Activated B cell treated with CpG ODN at 0.5 μM for 24 hours (primary cell): ENCODE data around the gene NPHP4. TPM values are rescaled to one million over a fixed set of nuclear protein-coding genes. Genes with fewer than 3 reads are reported as not detected.

Experiments used
- ATAC-seq: fragments of 200-7000 bp; cut with Tn5 transposase; one replicate; pipeline ENCODE4 v1.10.0; 2021; ENCODE audit warnings: low read depth, mild to moderate bottlenecking, moderate library complexity
- CTCF ChIA-PET: fragments of 350-600 bp; sonication (Branson Sonifier 250); formaldehyde crosslinking; loops from one replicate; lab custom pipeline; 2021; ENCODE audit warnings: antibody characterized with exemption; lab: Charles Lee
- POLR2A ChIA-PET: fragments of 350-600 bp; sonication (Branson Sonifier 250); formaldehyde crosslinking; loops from one replicate; lab custom pipeline; 2021; ENCODE audit warnings: antibody characterized with exemption; lab: Charles Lee
- DNase-seq: peaks from one replicate; pipeline ENCODE4 v3.0.0; 2022
- H3K27ac Mint-ChIP-seq: one replicate; pipeline ENCODE4 v1.8.0; 2020; ENCODE audit warnings: mixed read lengths
- H3K27me3 Mint-ChIP-seq: one replicate; pipeline ENCODE4 v1.8.0; 2021; ENCODE audit warnings: mixed read lengths
- H3K36me3 Mint-ChIP-seq: one replicate; pipeline ENCODE4 v1.8.0; 2021; ENCODE audit warnings: low read depth, mixed read lengths
- H3K4me1 Mint-ChIP-seq: one replicate; pipeline ENCODE4 v1.8.0; 2021; ENCODE audit warnings: mixed read lengths
- H3K4me3 Mint-ChIP-seq: one replicate; pipeline ENCODE4 v1.8.0; 2020; ENCODE audit warnings: mild to moderate bottlenecking, mixed read lengths
- H3K9me3 Mint-ChIP-seq: one replicate; pipeline ENCODE4 v1.8.0; 2020; ENCODE audit warnings: mixed read lengths
- intact Hi-C: fragments of 100-400 bp; cut with micrococcal nuclease; formaldehyde crosslinking; loops from one replicate; pipeline ENCODE4 v1.15.1; 2024
- total RNA-seq: library from RNA; stranded (reverse); gene quantifications from 2 replicates; pipeline ENCODE4 v1.2.3, GENCODE V29; 2022
- TF ChIP-seq, protein P1 (sequence below): fragments of 200-600 bp; IDR thresholded peaks from one replicate; pipeline ENCODE4 v1.8.0; 2022; ENCODE audit warnings: antibody characterized with exemption, mild to moderate bottlenecking

The NPHP4 gene
- total RNA-seq, 1 donor from 2014 or later, result 8.0 TPM

DNA sequence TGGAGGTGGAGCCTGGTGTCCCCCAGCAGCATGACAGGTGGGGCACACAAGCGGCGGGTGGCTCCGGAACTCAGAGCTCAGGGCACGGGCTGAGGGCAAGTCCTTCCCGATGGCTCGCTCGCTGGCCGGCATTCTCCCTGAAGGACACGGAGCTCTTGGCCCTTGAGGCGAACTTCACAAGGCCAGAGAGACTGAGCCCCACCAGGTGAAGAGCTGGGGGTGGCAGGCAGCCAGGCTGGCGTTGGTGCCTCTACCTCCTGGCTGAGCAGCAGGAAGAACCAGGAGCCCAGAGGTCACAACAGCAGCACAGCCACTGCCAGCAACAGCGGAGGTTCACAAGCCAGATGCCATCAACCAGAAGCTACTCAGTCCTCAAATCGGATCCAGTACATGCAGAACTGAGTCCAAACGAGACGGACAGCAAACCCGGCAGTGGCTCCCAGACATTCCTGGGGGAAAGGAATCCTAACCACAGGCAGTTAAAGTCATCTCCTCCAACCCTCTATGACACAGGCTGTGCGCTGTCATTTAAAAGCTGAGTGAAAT is 54.1 kb downstream of the NPHP4 start:
- Mint-ChIP-seq H3K27me3 (no peaks in the 10 kb centered on the region), H3K4me3 (no peak overlapping the region), H3K9me3 (no peaks in the 10 kb centered on the region), H3K4me1 (no peaks in the 10 kb centered on the region), H3K27ac (no peak overlapping the region), H3K36me3 (peaks cover 3% of the 10 kb centered on the region)
- no peak for ATAC-seq
- no peak for DNase-seq
- ChIA-PET POLR2A (no interaction called here), CTCF (no interaction called here)
- intact Hi-C loops, result no loop called here
- TF ChIP-seq, protein P1, sequence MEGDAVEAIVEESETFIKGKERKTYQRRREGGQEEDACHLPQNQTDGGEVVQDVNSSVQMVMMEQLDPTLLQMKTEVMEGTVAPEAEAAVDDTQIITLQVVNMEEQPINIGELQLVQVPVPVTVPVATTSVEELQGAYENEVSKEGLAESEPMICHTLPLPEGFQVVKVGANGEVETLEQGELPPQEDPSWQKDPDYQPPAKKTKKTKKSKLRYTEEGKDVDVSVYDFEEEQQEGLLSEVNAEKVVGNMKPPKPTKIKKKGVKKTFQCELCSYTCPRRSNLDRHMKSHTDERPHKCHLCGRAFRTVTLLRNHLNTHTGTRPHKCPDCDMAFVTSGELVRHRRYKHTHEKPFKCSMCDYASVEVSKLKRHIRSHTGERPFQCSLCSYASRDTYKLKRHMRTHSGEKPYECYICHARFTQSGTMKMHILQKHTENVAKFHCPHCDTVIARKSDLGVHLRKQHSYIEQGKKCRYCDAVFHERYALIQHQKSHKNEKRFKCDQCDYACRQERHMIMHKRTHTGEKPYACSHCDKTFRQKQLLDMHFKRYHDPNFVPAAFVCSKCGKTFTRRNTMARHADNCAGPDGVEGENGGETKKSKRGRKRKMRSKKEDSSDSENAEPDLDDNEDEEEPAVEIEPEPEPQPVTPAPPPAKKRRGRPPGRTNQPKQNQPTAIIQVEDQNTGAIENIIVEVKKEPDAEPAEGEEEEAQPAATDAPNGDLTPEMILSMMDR, result no peak

GRCh38 chr1:5937373-5937857 is 54.8 kb downstream of the NPHP4 start:
- no peaks in the 10 kb centered on the region for H3K27me3 Mint-ChIP-seq
- H3K9me3 Mint-ChIP-seq, result no peaks in the 10 kb centered on the region
- H3K4me3 Mint-ChIP-seq, result no peak overlapping the region
- CTCF ChIA-PET, result no interaction called here
- TF ChIP-seq, protein P1, result no peak
- POLR2A ChIA-PET, result no interaction called here
- H3K27ac Mint-ChIP-seq, result no peak overlapping the region
- H3K36me3 Mint-ChIP-seq, result peaks cover 3% of the 10 kb centered on the region
- no peak for DNase-seq
- no peak for ATAC-seq
- no peaks in the 10 kb centered on the region for H3K4me1 Mint-ChIP-seq
- intact Hi-C loops, result no loop called here

GRCh38 chr1:5936621-5937372 is 55.4 kb downstream of the NPHP4 start:
- intact Hi-C loops, result no loop called here
- H3K4me1 Mint-ChIP-seq, result no peaks in the 10 kb centered on the region
- H3K36me3 Mint-ChIP-seq, result peaks cover 3% of the 10 kb centered on the region
- ChIA-PET CTCF (no interaction called here), POLR2A (no interaction called here)
- DNase-seq, result no peak
- H3K9me3 Mint-ChIP-seq, result no peaks in the 10 kb centered on the region
- H3K27ac Mint-ChIP-seq, result no peak overlapping the region
- H3K4me3 Mint-ChIP-seq, result no peak overlapping the region
- ATAC-seq, result no peak
- TF ChIP-seq, protein P1, result no peak
- H3K27me3 Mint-ChIP-seq, result no peaks in the 10 kb centered on the region

GRCh38 chr1:5936126-5936525 is 56.1 kb downstream of the NPHP4 start:
- no peak overlapping the region for H3K27ac Mint-ChIP-seq
- POLR2A ChIA-PET, result no interaction called here
- no peaks in the 10 kb centered on the region for H3K4me1 Mint-ChIP-seq
- no peaks in the 10 kb centered on the region for H3K27me3 Mint-ChIP-seq
- TF ChIP-seq, protein P1, result no peak
- ATAC-seq (no peak), DNase-seq (no peak)
- H3K4me3 Mint-ChIP-seq, result no peak overlapping the region
- no peaks in the 10 kb centered on the region for H3K9me3 Mint-ChIP-seq
- intact Hi-C loops, result no loop called here
- H3K36me3 Mint-ChIP-seq, result peaks cover 3% of the 10 kb centered on the region
- CTCF ChIA-PET, result no interaction called here

DNA sequence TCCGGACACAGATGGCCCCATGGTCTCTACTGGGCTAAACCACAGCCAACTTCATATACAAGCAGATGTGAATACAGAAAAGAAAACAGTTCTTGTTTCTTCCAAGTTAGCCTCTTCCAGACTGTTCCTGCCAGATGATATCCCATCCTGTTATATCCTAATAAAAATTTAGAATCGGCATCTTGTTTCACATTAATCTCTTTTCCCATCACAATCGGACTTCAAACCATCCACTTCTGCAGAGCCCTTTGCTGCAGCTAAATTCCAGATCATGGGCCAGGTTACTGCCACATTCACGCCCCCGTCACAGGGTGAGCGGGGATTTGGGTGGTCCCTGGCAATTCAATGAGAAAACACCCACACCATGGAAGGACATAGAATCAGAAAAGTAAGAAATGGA is 57.2 kb downstream of the NPHP4 start:
- no peaks in the 10 kb centered on the region for H3K27me3 Mint-ChIP-seq
- H3K27ac Mint-ChIP-seq, result no peak overlapping the region
- no peaks in the 10 kb centered on the region for H3K4me1 Mint-ChIP-seq
- no peak overlapping the region for H3K4me3 Mint-ChIP-seq
- ATAC-seq (no peak), DNase-seq (no peak)
- H3K9me3 Mint-ChIP-seq, result no peaks in the 10 kb centered on the region
- TF ChIP-seq, protein P1, result no peak
- CTCF ChIA-PET, result no interaction called here
- POLR2A ChIA-PET, result no interaction called here
- peaks cover 3% of the 10 kb centered on the region for H3K36me3 Mint-ChIP-seq
- intact Hi-C loops, result no loop called here
